ENCODE data around the gene WASL.

WASL gene

DNA sequence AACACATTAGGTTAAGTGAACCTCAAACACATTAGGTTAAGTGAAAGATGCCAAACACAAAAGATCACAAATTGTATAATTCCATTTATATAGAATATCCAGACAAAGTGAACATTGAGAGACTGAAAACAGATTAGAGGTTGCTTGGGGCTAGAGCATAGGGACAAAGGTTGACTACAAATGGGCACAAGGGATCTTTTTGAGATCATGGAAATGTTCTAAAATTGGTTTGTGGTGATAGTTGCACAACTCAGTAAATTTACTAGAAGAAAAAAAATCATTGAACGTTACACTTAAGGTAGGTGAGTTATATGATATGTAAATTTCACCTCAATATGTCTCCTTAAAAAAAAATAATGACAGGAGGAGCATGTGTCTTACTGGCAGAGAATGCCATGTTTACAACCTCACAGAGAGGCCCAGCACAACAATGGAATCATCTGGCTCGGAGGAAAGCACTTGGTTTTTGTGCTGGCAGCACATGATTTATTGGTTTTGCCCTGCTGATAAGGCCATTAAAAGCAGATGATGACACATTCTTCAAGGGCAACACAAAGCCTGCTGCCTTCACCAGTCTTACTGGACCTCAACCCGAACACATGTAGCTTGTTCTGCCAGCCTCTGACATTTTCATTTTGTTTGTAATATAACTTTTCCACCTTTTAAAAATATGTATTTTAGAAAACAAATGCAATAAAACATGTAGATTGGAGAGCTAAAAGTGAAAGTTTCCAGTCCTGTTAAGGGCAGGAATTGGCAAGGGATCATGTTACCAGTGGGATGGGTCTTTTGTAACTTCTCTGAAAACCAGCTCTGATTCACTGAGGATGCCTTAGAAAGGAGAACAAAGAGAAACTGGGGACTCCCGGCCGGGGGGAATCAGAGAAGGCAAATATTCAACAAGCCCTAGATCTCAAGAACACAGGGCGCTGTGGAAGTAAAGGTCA, 105.0 kb downstream of the WASL start:
- DNase-seq = no peak
- Histone ChIP-seq H3K27me3 (no peaks in the 10 kb centered on the region), H3K36me3 (no peaks in the 10 kb centered on the region), H3K4me3 (no peak overlapping the region), H3K27ac (no peak overlapping the region), H3K4me1 (peaks cover 0 to 21% (median 0%) of the 10 kb centered on the region in 4 donors), H3K9me3 (no peaks in the 10 kb centered on the region)
- TF ChIP-seq, protein P1, sequence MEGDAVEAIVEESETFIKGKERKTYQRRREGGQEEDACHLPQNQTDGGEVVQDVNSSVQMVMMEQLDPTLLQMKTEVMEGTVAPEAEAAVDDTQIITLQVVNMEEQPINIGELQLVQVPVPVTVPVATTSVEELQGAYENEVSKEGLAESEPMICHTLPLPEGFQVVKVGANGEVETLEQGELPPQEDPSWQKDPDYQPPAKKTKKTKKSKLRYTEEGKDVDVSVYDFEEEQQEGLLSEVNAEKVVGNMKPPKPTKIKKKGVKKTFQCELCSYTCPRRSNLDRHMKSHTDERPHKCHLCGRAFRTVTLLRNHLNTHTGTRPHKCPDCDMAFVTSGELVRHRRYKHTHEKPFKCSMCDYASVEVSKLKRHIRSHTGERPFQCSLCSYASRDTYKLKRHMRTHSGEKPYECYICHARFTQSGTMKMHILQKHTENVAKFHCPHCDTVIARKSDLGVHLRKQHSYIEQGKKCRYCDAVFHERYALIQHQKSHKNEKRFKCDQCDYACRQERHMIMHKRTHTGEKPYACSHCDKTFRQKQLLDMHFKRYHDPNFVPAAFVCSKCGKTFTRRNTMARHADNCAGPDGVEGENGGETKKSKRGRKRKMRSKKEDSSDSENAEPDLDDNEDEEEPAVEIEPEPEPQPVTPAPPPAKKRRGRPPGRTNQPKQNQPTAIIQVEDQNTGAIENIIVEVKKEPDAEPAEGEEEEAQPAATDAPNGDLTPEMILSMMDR (IDR thresholded peaks at IDR 0.05) = no peak
- intact Hi-C loops (cut with DNase I; ENCODE audit: low total_unique reads) = no loop called here

DNA sequence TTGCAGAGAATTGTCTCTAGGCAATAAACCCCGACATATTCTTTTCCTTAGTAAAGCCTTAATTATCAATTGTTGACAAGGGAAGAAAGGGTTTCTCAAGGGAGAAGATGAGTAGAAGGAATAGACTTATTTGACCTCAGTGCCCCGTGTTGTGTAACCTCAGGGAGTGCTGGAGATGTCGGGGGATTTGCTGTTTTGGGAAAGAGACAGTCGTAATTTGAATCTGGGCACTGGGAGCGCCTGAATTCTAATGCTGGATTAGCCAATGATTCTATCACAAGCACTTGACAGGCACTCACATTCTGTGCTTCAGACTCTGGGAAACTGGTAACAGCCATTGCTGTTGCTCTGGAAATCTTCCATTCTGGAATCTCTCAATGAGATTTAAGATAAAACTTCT, 106.9 kb downstream of the WASL start:
- no peak overlapping the region for H3K27ac ChIP-seq
- intact Hi-C loops (cut with DNase I; ENCODE audit: low total_unique reads) = no loop called here
- no peaks in the 10 kb centered on the region for H3K9me3 ChIP-seq
- TF ChIP-seq, protein P1 (IDR thresholded peaks at IDR 0.05) = no peak
- H3K27me3 ChIP-seq = no peaks in the 10 kb centered on the region
- no peaks in the 10 kb centered on the region for H3K36me3 ChIP-seq
- H3K4me3 ChIP-seq = no peak overlapping the region
- no peak for DNase-seq
- H3K4me1 ChIP-seq = peaks cover 0 to 21% (median 0%) of the 10 kb centered on the region in 4 donors

DNA sequence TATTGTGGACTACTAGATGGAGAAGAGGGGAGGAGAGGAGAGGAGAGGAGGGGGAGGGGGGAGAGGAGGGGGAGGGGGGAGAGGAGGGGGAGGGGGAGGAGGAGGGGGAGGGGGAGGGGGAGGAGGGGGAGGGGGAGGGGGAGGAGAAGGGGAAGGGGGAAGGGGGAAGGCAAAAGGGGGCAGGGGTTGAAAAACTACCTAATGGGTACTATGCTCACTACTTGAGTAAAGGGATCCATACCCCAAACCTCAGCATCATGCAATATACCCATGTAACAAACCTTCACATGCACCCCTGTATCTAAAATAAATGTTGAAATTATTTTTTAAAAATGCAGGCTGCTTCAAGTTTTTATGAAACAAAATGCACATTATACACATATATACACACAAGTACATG, 108.2 kb downstream of the WASL start:
- TF ChIP-seq, protein P1 (IDR thresholded peaks at IDR 0.05) = no peak
- no peaks in the 10 kb centered on the region for H3K27me3 ChIP-seq
- H3K27ac ChIP-seq = no peak overlapping the region
- H3K4me3 ChIP-seq = no peak overlapping the region
- intact Hi-C loops (cut with DNase I; ENCODE audit: low total_unique reads) = no loop called here
- H3K36me3 ChIP-seq = no peaks in the 10 kb centered on the region
- no peak for DNase-seq
- no peaks in the 10 kb centered on the region for H3K9me3 ChIP-seq
- peaks cover 0 to 19% (median 0%) of the 10 kb centered on the region in 4 donors for H3K4me1 ChIP-seq

DNA sequence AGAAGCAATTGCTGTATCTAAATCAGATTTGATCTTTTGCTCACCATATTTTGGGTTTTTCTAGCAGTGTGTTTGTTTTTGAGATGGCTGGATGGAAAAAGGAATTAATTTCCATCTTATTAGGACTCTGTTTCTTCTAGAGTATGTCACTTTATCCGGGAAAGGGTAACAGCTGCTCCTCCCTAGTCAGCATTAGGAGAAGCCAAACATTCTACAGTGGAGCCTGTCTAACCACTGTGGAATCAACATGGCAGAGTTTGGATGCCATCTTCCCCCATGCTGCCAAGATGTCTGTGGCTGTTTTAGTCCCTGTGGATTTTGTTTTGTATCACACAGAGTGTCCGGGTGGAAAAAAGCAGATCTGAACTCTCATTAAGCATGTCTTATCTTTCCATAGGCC, 109.2 kb downstream of the WASL start:
- H3K9me3 ChIP-seq = no peaks in the 10 kb centered on the region
- DNase-seq = no peak
- no peak overlapping the region for H3K4me3 ChIP-seq
- H3K27me3 ChIP-seq = no peaks in the 10 kb centered on the region
- H3K27ac ChIP-seq = no peak overlapping the region
- H3K4me1 ChIP-seq = peaks cover 0 to 11% (median 0%) of the 10 kb centered on the region in 4 donors
- TF ChIP-seq, protein P1 (IDR thresholded peaks at IDR 0.05) = no peak
- intact Hi-C loops (cut with DNase I; ENCODE audit: low total_unique reads) = no loop called here
- H3K36me3 ChIP-seq = no peaks in the 10 kb centered on the region

DNA sequence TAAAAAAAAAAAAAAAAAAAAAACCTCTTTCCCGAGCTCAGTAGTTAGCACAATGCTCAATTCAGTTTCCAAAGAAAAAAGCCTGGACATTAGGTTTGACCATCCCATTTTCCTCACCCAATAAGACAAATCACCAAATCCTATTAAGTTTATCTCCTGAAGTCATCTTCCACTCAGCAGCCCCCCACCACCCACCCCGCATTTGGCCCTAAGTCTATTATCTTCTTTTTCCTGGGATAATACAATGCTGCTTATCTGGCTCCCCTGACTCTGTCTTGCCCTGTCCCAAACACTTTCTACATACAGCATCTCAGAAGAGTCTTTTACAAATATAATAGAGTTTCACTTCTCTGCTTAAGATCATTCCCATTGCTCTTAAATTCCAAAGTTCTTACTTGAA, 110.9 kb downstream of the WASL start:
- H3K27me3 ChIP-seq = no peaks in the 10 kb centered on the region
- intact Hi-C loops (cut with DNase I; ENCODE audit: low total_unique reads) = no loop called here
- no peak for DNase-seq
- H3K4me3 ChIP-seq = no peak overlapping the region
- H3K4me1 ChIP-seq = no peaks in the 10 kb centered on the region
- H3K36me3 ChIP-seq = no peaks in the 10 kb centered on the region
- no peaks in the 10 kb centered on the region for H3K9me3 ChIP-seq
- TF ChIP-seq, protein P1 (IDR thresholded peaks at IDR 0.05) = no peak
- no peak overlapping the region for H3K27ac ChIP-seq

Data from tibial artery (tissue), 4 donors.